HG02840 (cell line): ENCODE results near the gene ASB2.

ENCODE experiments used
- ATAC-seq: cut with Tn5 transposase; IDR thresholded peaks from one replicate; pipeline ENCODE4 v1.9.1; 2021; ENCODE audit warnings: mild to moderate bottlenecking, moderate library complexity, moderate number of reproducible peaks; ENCODE audit not compliant: unreplicated experiment, low FRiP score

ASB2 gene

DNA sequence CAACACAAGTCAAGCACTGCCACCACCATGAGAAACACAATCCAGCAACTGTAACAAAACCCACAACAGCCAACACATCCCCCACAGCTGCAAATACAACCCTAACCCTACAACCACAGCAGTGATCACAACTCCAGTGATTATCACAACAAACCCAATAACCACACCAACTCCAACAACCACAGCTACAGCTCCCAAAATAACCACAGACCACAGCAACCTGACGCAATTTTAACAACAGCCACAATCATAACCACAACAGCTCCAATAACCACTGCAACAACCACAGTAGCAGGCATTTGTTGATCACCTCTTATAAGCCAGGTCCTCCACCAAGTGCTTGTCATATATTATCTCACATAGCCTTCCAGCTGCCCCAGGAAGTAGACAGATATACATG, 91.4 kb downstream of the ASB2 start:
- no peak for ATAC-seq
